Right lobe of liver (tissue), 4 donors: ENCODE results near the gene KRT37.

Experiments
- POLR2A ChIP-seq: fragments of 450-650 bp; IDR thresholded peaks from one replicate; pipeline ENCODE4 v1.6.1; 2017; ENCODE audit warnings: antibody characterized with exemption, mild to moderate bottlenecking
- TF ChIP-seq, protein P1 (sequence below), 4 donors: fragments of 200-600 bp in 3 of 4; fragments of 450-650 bp in 1 of 4; IDR thresholded peaks; one replicate each; pipeline versions ENCODE4 v1.5.1 to v1.8.0; 2016 to 2022; ENCODE audit warnings: antibody characterized with exemption in 4 of 4, mild to moderate bottlenecking in 2 of 4
- donor health status: DM: no; HTN: no; CAD: no.
- donor health status: DM: no; HTN: no; CAD: no.
- donor health status: DM: no; HTN: yes; CAD: no.

DNA sequence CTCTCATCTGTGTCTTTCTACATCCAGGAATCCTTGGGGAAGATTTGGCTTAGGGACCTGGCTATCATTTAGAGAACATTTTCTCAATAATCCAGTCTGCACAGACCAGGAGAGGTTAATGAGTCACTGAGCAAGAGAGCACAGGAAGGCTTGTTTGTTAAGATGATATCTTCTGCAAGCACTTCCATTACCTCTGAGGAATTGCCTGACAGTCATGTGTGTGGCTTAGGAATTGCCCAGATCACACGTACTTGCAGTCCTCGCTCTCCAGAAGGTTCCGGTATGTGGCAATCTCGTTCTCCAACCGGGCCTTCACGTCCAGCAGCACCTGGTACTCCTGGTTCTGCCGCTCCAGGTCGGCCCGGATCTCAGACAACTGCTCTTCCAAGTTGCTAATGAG, 3.3 kb downstream of the KRT37 start:
- TF ChIP-seq, protein P1, sequence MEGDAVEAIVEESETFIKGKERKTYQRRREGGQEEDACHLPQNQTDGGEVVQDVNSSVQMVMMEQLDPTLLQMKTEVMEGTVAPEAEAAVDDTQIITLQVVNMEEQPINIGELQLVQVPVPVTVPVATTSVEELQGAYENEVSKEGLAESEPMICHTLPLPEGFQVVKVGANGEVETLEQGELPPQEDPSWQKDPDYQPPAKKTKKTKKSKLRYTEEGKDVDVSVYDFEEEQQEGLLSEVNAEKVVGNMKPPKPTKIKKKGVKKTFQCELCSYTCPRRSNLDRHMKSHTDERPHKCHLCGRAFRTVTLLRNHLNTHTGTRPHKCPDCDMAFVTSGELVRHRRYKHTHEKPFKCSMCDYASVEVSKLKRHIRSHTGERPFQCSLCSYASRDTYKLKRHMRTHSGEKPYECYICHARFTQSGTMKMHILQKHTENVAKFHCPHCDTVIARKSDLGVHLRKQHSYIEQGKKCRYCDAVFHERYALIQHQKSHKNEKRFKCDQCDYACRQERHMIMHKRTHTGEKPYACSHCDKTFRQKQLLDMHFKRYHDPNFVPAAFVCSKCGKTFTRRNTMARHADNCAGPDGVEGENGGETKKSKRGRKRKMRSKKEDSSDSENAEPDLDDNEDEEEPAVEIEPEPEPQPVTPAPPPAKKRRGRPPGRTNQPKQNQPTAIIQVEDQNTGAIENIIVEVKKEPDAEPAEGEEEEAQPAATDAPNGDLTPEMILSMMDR (IDR thresholded peaks at IDR 0.05): no peak
- no peak for TF ChIP-seq POLR2A
